ENCODE measurements around the gene SCYGR7.
A peak's percentile ranks its signal among the peaks of the same experiment; 100 is the strongest.
"Not testable (repeated sequence)": the region's sequence is repeated elsewhere in the genome, so short reads cannot be mapped to it uniquely, and the experiment has no call there.

SCYGR7 gene, protein sequence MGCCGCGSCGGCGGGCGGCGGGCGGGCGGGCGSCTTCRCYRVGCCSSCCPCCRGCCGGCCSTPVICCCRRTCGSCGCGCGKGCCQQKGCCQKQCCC

GRCh38 chr2:227728035-227728434, at the start of gene SCYGR7:
TSS of gene SCYGR7 (plus strand) at chr2:227728335. CDS start at chr2:227728335, 0 bp downstream.
- no peak for DNase-seq

DNA sequence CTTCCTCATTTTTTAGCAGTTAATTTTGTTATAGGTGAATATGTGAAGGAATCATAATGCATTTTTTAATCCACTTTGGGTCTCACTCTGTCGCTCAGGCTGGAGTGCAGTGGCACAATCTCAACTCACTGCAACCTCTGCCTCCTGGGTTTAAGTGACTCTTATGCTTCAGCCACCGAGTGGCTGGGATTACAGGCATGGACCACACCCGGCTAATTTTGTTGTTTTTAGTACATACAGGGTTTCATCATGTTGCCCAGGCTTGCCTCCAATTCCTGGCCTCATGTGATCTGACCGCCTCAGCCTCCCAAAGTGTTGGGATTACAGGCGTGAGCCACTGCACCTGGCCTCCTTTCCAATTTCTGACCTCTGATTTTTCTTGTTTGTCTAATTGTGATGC, 43.9 kb upstream of the SCYGR7 start:
- DNase-seq, result no peak

DNA sequence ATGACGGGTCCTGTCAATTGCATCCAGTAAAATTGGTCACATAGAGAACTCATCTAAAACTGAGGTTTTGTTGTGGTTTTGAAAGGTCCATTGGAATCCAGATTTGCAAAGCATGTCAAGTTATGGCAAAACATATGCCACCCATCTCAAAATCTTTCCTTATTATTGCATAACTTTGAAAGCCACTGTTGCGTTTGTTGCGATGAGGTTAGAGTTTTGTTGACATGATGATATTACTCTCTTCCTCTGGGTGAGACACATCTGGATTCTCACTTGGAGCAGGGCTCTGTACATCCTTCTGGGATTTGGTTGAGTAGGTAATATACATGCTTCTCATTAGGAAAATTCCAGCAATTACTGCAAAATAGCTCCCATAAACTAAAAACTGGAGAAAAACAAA, 40.9 kb upstream of the SCYGR7 start:
- DNase-seq, result no peak

DNA sequence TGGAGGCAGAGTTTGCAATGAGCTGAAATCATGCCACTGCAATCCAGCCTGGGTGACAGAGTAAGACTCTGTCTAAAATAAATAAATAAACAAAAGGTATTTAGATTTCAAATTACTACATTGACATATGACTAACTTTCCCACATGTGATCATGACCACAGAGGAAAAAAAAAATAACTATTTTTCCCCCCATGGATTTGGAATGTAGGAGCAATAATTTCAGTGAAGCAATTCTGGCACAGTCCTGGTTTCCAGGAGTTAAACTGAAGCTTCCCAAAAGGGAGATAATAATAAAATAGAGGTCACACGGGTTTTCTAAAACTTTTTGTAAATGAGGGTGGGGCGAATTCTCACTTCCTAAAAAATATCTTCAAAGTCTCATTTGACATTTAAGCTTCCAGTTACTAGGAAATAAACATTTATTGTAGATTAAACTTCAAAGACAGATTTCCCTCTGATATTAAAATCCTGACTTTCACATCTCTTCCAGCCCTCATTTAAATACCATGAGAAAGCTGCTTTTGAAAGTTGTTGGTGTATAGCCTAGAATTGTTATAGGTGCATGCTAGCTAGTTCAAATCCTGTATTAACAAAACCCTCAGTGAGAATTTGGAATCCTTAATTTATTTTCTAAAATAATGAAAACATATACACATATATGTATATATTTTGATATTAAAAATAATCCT, 31.0 kb upstream of the SCYGR7 start:
- DNase-seq, result no peak

DNA sequence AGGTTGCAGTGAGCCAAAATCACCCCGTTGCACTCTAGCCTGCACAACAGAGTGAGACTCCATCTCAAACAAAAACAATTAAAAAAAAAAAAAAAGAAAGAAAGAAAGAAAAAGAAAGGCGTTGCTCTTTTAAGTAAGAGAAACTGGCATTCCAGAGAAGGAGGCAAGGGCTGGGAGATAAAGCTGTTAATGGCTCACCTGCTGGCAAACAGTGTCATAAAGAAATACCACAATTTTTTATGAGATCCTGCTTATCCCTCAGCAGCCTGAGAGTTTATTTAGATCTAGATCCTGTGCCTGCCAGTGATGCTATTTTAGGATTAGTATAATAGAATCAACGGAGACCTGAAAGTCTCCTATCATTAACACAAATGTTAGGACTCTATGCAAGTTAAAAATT, 26.6 kb upstream of the SCYGR7 start:
- DNase-seq, result no peak

DNA sequence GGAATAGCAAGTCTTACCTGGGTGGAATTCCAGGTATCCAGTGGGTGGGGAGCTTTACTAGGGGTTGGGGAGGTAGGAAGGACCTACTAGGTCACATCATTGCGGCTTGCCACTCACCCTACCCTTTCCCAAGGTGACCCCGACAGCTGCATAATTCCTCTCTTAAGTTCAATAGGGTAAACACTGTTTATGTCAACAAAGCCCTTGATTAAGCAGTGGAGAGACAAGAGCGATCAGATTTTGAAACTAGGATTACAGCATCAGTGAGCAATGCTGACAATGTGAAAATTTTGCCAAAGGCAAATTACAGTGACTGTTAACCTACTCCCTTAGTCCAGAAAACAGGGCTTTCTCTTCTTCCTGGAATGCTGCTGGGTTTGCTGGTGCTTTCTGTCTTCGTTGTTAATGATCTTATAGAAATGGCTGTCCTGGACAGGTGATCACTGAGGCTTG, 24.8 kb upstream of the SCYGR7 start:
- no peak for DNase-seq

GRCh38 chr2:227703961-227704360, 24.2 kb upstream of the SCYGR7 start:
- no peak for DNase-seq

GRCh38 chr2:227706859-227707258, 21.3 kb upstream of the SCYGR7 start:
- no peak for DNase-seq

DNA sequence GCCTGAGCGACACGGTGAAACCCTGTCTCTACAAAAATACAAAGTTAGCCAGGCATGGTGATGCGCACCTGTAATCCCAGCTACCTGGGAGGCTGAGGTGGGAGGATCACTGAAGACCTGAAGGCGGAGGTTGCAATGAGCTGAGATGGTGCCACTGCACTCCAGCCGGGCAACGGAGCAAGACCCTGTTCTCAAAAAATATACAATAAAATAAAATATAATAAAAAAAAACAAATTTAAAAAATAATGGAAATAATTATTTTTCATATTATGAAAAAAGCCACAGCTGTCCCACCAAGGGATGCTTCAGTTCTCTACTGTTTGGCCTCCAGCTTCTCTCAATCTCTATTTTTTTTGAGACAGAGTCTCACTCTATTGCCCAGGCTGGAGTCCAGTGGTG, 20.7 kb upstream of the SCYGR7 start:
- DNase-seq, result no peak

- no peak for DNase-seq
Measured at GRCh38 chr2:227710986-227711385, 17.1 kb upstream of the SCYGR7 start.

GRCh38 chr2:227713291-227713690, 14.8 kb upstream of the SCYGR7 start:
- DNase-seq, result no peak

GRCh38 chr2:227716501-227716900, 11.6 kb upstream of the SCYGR7 start:
- no peak for DNase-seq

DNA sequence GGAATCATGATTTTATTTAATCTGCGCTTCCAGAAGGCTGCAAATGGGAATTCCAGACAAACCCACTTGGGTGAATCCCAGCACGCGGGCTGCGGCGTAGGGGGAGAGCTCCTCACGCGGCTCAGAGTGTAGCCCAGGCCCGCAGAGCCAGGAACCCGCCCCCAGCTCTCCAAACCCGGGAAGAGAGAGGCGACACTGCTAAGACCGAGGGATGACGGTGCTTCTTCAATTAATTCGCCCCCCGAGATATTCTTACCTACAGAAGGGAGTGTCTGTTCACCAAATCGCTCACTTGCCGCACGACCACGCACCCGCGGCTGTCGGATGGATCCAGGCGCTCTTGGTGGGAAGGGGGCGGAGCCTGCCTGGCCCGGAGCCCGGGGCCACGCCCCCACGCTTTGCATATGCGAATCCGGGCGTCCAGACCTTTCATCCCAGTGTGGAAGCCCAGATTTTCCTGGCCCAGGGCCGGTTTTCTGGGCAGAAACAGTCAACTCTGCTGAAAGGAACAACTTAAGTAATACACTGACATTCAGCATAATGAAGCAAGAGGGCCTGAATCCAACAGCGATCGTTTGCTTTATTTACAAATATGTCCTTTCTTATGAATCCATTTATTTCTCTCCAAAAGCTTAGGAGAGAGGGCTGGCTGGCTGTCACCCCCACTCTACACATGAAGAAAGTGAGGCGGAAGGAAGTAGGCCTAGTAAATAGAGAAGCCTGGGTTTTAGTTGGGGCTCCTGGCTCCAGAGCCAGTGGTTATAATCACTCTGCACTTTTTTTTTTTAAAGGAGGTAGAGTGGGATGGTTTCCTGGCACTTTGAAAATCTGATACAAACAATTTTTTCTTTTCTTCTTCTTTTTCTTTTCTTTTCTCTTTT, 10.2 kb upstream of the SCYGR7 start, which contains the start of gene SLC19A3:
Gene SLC19A3 (minus strand): TSS at position 342 of the 881 bp plus-strand sequence. CDS start 15,710 bp downstream, outside the sequence.
- peak; percentile 23 to 30 for DNase-seq

- no peak for DNase-seq
Measured at GRCh38 chr2:227719641-227720040, 8.5 kb upstream of the SCYGR7 start.

- DNase-seq, result no peak
Measured at GRCh38 chr2:227720680-227721079, 7.5 kb upstream of the SCYGR7 start.

DNA sequence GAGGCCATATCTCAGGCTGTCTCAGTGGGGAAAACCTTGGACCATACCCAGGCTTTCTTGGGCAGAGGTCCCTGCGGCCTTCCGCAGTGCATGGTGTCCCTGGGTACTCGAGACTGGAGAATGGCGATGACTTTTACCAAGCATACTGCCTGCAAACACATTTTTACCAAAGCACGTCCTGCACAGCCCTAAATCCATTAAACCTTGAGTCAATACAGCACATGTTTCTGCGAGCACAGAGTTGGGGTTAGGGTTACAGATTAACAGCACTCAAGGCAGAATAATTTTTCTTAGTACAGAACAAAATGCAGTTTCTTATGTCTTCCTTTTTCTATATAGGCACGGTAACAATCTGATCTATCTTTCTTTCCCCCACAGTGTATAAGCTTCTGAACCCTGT, 5.3 kb upstream of the SCYGR7 start:
- DNase-seq, result not testable (repeated sequence)

DNA sequence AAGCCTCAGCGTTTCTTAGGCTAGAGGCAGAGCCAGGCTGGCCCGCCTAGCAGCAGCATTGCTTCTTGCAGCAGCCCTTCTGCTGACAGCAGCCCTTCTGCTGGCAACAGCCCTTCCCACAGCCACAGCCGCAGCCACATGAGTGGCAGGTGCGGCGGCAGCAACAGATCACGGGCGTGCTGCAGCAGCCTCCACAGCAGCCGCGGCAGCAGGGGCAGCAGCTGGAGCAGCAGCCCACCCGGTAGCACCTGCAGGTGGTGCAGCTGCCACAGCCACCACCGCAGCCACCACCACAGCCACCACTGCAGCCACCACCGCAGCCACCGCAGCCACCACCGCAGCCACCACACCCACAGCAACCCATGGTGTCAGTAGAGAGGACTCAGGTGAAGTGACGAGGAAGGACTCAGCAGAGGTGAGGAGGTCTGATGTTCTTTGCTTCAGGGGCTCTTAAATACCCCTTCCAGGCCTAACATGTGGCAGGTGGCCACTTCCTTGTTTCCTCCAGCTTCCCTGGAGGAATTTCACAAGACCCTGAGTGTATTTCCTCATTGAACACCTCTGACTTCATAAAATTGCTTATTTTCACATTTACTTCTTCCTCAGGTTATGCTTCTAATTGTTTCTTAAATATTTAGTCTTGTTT, 3.6 kb upstream of the SCYGR7 start, which contains the start of gene SCYGR6:
Gene SCYGR6 (minus strand): TSS at position 364 of the 646 bp plus-strand sequence. CDS start 0 bp downstream, at position 364.
- DNase-seq, result no peak

- DNase-seq, result no peak
Measured at GRCh38 chr2:227739351-227739750, 11.2 kb downstream of the SCYGR7 start.

DNA sequence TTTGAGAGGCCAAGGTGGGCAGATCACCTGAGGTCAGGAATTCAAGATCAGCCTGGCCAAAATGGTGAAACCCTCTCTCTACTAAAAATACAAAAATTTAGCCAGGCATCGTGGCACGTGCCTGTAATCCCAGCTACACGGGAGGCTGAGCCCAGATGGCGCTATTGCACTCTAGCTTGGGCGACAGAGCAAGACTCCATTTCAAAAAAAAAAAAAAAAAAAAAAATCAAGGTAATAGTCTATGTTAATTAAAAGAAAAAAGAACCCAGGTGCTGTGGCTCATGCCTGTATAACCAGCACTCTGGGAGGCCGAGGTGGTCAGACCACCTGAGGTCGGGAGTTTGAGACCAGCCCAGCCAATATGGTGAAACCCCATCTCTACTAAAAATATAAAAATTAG, 12.6 kb downstream of the SCYGR7 start:
- DNase-seq, result peak in 1 of 2 experiments; percentile 32

- DNase-seq, result no peak
Measured at GRCh38 chr2:227745594-227745993, 17.5 kb downstream of the SCYGR7 start, which contains the start of gene SCYGR8. TSS of gene SCYGR8 (plus strand) at chr2:227745894. CDS start at chr2:227745894, 0 bp downstream.

- no peak for DNase-seq
Measured at GRCh38 chr2:227748079-227748478, 19.9 kb downstream of the SCYGR7 start.

DNA sequence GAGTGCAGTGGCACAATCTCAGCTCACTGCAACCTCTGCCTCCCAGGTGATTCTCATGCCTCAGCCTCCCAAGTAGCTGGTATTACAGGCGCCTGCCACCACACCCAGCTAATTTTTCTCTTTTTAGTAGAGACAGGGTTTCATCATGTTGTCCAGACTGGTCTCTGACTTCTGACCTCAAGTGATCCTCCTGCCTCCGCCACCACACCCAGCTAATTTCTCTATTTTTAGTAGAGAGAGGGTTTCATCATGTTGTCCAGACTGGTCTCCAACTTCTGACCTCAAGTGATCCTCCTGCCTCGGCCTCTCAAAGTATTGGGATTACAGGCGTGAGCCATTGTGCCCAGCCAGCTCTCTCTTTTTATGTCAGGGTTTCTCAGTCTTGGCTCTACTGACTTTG, 28.1 kb downstream of the SCYGR7 start:
- not testable (repeated sequence) for DNase-seq
